ENCODE data around the gene LRRC46. TPM values are rescaled to one million over a fixed set of nuclear protein-coding genes. Genes with fewer than 3 reads are reported as not detected.

The LRRC46 gene
- total and polyA plus RNA-seq, 2 of the 13 experiments (the other 11 are each of a cell fraction or from before 2014, with no cell fraction given): 0.09 TPM

DNA sequence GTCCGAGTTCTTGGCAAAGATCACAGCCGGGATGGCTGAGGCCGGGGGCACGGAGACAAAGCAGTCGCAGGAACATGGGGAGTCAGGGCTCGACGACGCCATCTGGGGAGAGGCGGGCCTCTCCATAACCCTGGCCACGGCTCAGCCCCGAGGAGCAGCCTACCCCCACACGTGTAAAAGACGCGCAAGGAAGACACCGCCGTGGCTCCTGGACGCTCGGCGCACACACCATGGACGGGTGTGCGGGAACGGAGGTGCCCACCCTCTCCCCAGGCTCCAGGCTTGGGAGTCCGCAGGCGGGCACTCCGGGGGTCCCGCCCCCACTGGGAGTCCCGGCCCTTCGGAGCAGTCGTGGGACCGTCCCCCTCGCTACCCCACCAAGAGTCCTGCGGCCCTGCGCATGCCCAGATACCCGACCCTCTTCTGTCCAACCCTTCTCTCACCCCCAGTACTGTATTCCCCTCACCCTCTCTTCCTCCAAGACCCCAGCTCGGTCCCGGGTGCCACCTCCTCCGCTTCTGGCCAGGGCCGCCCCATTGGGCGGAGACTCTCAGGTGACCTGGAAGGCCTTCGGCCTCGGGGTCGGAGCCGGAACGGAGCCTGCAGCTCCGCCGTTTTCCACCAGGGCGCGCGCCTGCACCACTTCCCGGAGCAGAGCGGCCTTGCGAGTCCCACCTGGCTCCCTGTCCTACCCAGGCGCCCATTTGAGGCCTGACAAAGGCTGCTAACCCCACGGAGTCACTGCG, 9.4 kb downstream of the LRRC46 start, which contains the start of gene SCRN2 (continued):
- TF ChIP-seq, protein P1, sequence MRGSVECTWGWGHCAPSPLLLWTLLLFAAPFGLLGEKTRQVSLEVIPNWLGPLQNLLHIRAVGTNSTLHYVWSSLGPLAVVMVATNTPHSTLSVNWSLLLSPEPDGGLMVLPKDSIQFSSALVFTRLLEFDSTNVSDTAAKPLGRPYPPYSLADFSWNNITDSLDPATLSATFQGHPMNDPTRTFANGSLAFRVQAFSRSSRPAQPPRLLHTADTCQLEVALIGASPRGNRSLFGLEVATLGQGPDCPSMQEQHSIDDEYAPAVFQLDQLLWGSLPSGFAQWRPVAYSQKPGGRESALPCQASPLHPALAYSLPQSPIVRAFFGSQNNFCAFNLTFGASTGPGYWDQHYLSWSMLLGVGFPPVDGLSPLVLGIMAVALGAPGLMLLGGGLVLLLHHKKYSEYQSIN (CRISPR knock-in tag; IDR thresholded peaks at IDR 0.05; ENCODE audit: borderline replicate concordance): no peak
- TF ChIP-seq CHCHD3 (CRISPR knock-in tag; IDR thresholded peaks at IDR 0.05) (0 out of 2 replicates have a peak, but pooled peaks have one; percentile 31), ZNF589 (CRISPR knock-in tag; conservative IDR thresholded peaks at IDR 0.05) (0 out of 2 replicates have a peak, but pooled peaks have one; percentile 57), ATF7-NPFF (CRISPR knock-in tag; IDR thresholded peaks at IDR 0.05; ENCODE audit: low read depth) (peak; percentile 29; the same call in 1 of the 2 replicates), ZNF644 (CRISPR knock-in tag; IDR thresholded peaks at IDR 0.05; ENCODE audit: low read depth) (no peak), FIP1L1 (IDR thresholded peaks at IDR 0.05; ENCODE audit: borderline replicate concordance, insufficient read depth, low read depth, low read length) (no peak), ZNF558 (CRISPR knock-in tag; IDR thresholded peaks at IDR 0.05; ENCODE audit: borderline replicate concordance) (no peak), GATAD2A (CRISPR knock-in tag; IDR thresholded peaks at IDR 0.05) (peak; percentile 64; the same call in 1 of the 2 replicates), XBP1 (CRISPR knock-in tag; IDR thresholded peaks at IDR 0.05) (no peak), ZSCAN30 (CRISPR knock-in tag; IDR thresholded peaks at IDR 0.05) (no peak), ZNF331 (CRISPR knock-in tag; IDR thresholded peaks at IDR 0.05) (peak; percentile 57), ZNF552 (CRISPR knock-in tag; IDR thresholded peaks at IDR 0.05; ENCODE audit: borderline replicate concordance) (0 out of 2 replicates have a peak, but pooled peaks have one; percentile 34), TEAD2 (CRISPR knock-in tag; IDR thresholded peaks at IDR 0.05) (no peak), SAFB2 (CRISPR knock-in tag; IDR thresholded peaks at IDR 0.05; ENCODE audit: borderline replicate concordance, low read depth) (peak; percentile 72), ISL2 (CRISPR knock-in tag; IDR thresholded peaks at IDR 0.05) (peak; percentile 73), ELF4 (CRISPR knock-in tag; IDR thresholded peaks at IDR 0.05; ENCODE audit: borderline replicate concordance) (peak; percentile 67; the same call in 1 of the 2 replicates), JUNB (CRISPR knock-in tag; IDR thresholded peaks at IDR 0.05; ENCODE audit: borderline replicate concordance) (no peak)
- TF ChIP-seq, protein P2, sequence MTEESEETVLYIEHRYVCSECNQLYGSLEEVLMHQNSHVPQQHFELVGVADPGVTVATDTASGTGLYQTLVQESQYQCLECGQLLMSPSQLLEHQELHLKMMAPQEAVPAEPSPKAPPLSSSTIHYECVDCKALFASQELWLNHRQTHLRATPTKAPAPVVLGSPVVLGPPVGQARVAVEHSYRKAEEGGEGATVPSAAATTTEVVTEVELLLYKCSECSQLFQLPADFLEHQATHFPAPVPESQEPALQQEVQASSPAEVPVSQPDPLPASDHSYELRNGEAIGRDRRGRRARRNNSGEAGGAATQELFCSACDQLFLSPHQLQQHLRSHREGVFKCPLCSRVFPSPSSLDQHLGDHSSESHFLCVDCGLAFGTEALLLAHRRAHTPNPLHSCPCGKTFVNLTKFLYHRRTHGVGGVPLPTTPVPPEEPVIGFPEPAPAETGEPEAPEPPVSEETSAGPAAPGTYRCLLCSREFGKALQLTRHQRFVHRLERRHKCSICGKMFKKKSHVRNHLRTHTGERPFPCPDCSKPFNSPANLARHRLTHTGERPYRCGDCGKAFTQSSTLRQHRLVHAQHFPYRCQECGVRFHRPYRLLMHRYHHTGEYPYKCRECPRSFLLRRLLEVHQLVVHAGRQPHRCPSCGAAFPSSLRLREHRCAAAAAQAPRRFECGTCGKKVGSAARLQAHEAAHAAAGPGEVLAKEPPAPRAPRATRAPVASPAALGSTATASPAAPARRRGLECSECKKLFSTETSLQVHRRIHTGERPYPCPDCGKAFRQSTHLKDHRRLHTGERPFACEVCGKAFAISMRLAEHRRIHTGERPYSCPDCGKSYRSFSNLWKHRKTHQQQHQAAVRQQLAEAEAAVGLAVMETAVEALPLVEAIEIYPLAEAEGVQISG (CRISPR knock-in tag; IDR thresholded peaks at IDR 0.05): peak; percentile 87
- TF ChIP-seq, protein P3, sequence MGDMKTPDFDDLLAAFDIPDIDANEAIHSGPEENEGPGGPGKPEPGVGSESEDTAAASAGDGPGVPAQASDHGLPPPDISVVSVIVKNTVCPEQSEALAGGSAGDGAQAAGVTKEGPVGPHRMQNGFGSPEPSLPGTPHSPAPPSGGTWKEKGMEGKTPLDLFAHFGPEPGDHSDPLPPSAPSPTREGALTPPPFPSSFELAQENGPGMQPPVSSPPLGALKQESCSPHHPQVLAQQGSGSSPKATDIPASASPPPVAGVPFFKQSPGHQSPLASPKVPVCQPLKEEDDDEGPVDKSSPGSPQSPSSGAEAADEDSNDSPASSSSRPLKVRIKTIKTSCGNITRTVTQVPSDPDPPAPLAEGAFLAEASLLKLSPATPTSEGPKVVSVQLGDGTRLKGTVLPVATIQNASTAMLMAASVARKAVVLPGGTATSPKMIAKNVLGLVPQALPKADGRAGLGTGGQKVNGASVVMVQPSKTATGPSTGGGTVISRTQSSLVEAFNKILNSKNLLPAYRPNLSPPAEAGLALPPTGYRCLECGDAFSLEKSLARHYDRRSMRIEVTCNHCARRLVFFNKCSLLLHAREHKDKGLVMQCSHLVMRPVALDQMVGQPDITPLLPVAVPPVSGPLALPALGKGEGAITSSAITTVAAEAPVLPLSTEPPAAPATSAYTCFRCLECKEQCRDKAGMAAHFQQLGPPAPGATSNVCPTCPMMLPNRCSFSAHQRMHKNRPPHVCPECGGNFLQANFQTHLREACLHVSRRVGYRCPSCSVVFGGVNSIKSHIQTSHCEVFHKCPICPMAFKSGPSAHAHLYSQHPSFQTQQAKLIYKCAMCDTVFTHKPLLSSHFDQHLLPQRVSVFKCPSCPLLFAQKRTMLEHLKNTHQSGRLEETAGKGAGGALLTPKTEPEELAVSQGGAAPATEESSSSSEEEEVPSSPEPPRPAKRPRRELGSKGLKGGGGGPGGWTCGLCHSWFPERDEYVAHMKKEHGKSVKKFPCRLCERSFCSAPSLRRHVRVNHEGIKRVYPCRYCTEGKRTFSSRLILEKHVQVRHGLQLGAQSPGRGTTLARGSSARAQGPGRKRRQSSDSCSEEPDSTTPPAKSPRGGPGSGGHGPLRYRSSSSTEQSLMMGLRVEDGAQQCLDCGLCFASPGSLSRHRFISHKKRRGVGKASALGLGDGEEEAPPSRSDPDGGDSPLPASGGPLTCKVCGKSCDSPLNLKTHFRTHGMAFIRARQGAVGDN (CRISPR knock-in tag; IDR thresholded peaks at IDR 0.05): peak; percentile 95
- TF ChIP-seq, protein P4, sequence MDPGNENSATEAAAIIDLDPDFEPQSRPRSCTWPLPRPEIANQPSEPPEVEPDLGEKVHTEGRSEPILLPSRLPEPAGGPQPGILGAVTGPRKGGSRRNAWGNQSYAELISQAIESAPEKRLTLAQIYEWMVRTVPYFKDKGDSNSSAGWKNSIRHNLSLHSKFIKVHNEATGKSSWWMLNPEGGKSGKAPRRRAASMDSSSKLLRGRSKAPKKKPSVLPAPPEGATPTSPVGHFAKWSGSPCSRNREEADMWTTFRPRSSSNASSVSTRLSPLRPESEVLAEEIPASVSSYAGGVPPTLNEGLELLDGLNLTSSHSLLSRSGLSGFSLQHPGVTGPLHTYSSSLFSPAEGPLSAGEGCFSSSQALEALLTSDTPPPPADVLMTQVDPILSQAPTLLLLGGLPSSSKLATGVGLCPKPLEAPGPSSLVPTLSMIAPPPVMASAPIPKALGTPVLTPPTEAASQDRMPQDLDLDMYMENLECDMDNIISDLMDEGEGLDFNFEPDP (CRISPR knock-in tag; conservative IDR thresholded peaks at IDR 0.05): 0 out of 2 replicates have a peak, but pooled peaks have one; percentile 89

All from HepG2 (cell line).